HepG2 (cell line): ENCODE measurements around the gene SHF. TPM values are rescaled to one million over a fixed set of nuclear protein-coding genes. Genes with fewer than 3 reads are reported as not detected.
A peak's percentile ranks its signal among the peaks of the same experiment; 100 is the strongest.

Source experiments
- ATRX ChIP-seq: sonication (generic); formaldehyde crosslinking; IDR thresholded peaks from 2 replicates; pipeline ENCODE4 v1.4.0; 2020; ENCODE audit warnings: missing genetic modification reagents, borderline replicate concordance
- CEBPG ChIP-seq: IDR thresholded peaks from 2 replicates; pipeline ENCODE4 v1.6.1; 2016
- FIP1L1 ChIP-seq: fragments of 200-400 bp; formaldehyde crosslinking; IDR thresholded peaks from 2 replicates; pipeline ENCODE4 v1.6.1; 2018; ENCODE audit warnings: low read depth, mild to moderate bottlenecking, low read length, moderate library complexity, borderline replicate concordance; ENCODE audit not compliant: insufficient read depth
- FOXA3 ChIP-seq: IDR thresholded peaks from 2 replicates; pipeline ENCODE4 v1.6.1; 2016; ENCODE audit warnings: missing genetic modification reagents, missing compliant biosample characterization
- GATAD1 ChIP-seq: IDR thresholded peaks from 2 replicates; pipeline ENCODE4 v1.6.1; 2016; ENCODE audit warnings: missing genetic modification reagents, missing compliant biosample characterization
- ISL2 ChIP-seq: sonication (generic); formaldehyde crosslinking; IDR thresholded peaks from 2 replicates; pipeline ENCODE4 v1.5.0; 2020; ENCODE audit warnings: missing genetic modification reagents
- MYC ChIP-seq: sonication (generic); formaldehyde crosslinking; IDR thresholded peaks from 2 replicates; pipeline ENCODE4 v1.9.0; 2021; ENCODE audit warnings: missing genetic modification reagents, borderline replicate concordance
- NCOA5 ChIP-seq: sonication (generic); formaldehyde crosslinking; IDR thresholded peaks from 2 replicates; pipeline ENCODE4 v1.4.0; 2020; ENCODE audit warnings: missing genetic modification reagents
- NCOR1 ChIP-seq: fragments of 200-600 bp; sonication (generic); IDR thresholded peaks from 2 replicates; pipeline ENCODE4 v1.7.0; 2017; ENCODE audit warnings: antibody characterized with exemption, low read length, borderline replicate concordance
- RCOR2 ChIP-seq: IDR thresholded peaks from 2 replicates; pipeline ENCODE4 v1.6.1; 2016; ENCODE audit warnings: missing biosample characterization, missing genetic modification reagents
- RELA ChIP-seq: sonication (generic); formaldehyde crosslinking; IDR thresholded peaks from 2 replicates; pipeline ENCODE4 v1.4.0; 2020; ENCODE audit warnings: missing genetic modification reagents
- YEATS4 ChIP-seq: sonication (generic); formaldehyde crosslinking; IDR thresholded peaks from 2 replicates; pipeline ENCODE4 v1.4.0; 2020; ENCODE audit warnings: missing genetic modification reagents, borderline replicate concordance
- ZNF207 ChIP-seq: fragments of 450-650 bp; IDR thresholded peaks from 2 replicates; pipeline ENCODE4 v1.6.1; 2016; ENCODE audit warnings: antibody characterized with exemption, borderline replicate concordance
- ZNF331 ChIP-seq: sonication (generic); formaldehyde crosslinking; IDR thresholded peaks from 2 replicates; pipeline ENCODE4 v1.4.0; 2020; ENCODE audit warnings: missing genetic modification reagents
- ZNF44 ChIP-seq: sonication (generic); formaldehyde crosslinking; IDR thresholded peaks from 2 replicates; pipeline ENCODE4 v1.5.1; 2020; ENCODE audit warnings: mild to moderate bottlenecking, missing genetic modification reagents
- ZNF672 ChIP-seq: sonication (generic); formaldehyde crosslinking; IDR thresholded peaks from 2 replicates; pipeline ENCODE4 v1.8.1; 2022; ENCODE audit warnings: missing genetic modification reagents
- ZNF75D ChIP-seq: sonication (generic); formaldehyde crosslinking; IDR thresholded peaks from 2 replicates; pipeline ENCODE4 v1.8.1; 2023; ENCODE audit warnings: missing genetic modification reagents, mild to moderate bottlenecking, borderline replicate concordance
- polyA plus RNA-seq, 8 experiments: library from polyadenylated mRNA; depleted of rRNA in 3 of 8; stranded (reverse) in 7 of 8; unstranded in 1 of 8; fragments of >200 nt; fragmentation: Illumina TruSeq in 4 of 8; extraction: Trizol in 4 of 8; gene quantifications; 2 replicates each; pipeline versions ENCODE4 v1.2.1 to v1.2.3, GENCODE V29; 2011 to 2016; ENCODE audit warnings: low read depth in 4 of 8, missing spikeins in 1 of 8, mixed read lengths in 1 of 8; ENCODE audit not compliant: insufficient read depth in 1 of 8
- total RNA-seq, 5 experiments: library from RNA; depleted of rRNA; stranded (reverse); fragments of >200 nt; fragmentation: Illumina TruSeq; extraction: Trizol; gene quantifications; 2 replicates each; pipeline ENCODE4 v1.2.3, GENCODE V29; 2016; ENCODE audit warnings: low read depth in 1 of 5
- TF ChIP-seq, protein P1 (sequence below): sonication (generic); formaldehyde crosslinking; IDR thresholded peaks from 2 replicates; pipeline ENCODE4 v1.4.0; 2020; ENCODE audit warnings: missing genetic modification reagents, low read depth, mild to moderate bottlenecking, borderline replicate concordance
- TF ChIP-seq, protein P2 (sequence below): sonication (generic); formaldehyde crosslinking; IDR thresholded peaks from 2 replicates; pipeline ENCODE4 v1.4.0; 2020; ENCODE audit warnings: missing genetic modification reagents, borderline replicate concordance
- TF ChIP-seq, protein P3 (sequence below): sonication (generic); formaldehyde crosslinking; IDR thresholded peaks from 2 replicates; pipeline ENCODE4 v1.4.0; 2020; ENCODE audit warnings: missing genetic modification reagents
- TF ChIP-seq, protein P4 (sequence below): fragments of 450-650 bp; IDR thresholded peaks from 2 replicates; pipeline ENCODE4 v1.6.1; 2017

The SHF gene
- total and polyA plus RNA-seq, 2 of the 13 experiments (the other 11 are each of a cell fraction or from before 2014, with no cell fraction given) = 20.9 to 25.5 TPM

DNA sequence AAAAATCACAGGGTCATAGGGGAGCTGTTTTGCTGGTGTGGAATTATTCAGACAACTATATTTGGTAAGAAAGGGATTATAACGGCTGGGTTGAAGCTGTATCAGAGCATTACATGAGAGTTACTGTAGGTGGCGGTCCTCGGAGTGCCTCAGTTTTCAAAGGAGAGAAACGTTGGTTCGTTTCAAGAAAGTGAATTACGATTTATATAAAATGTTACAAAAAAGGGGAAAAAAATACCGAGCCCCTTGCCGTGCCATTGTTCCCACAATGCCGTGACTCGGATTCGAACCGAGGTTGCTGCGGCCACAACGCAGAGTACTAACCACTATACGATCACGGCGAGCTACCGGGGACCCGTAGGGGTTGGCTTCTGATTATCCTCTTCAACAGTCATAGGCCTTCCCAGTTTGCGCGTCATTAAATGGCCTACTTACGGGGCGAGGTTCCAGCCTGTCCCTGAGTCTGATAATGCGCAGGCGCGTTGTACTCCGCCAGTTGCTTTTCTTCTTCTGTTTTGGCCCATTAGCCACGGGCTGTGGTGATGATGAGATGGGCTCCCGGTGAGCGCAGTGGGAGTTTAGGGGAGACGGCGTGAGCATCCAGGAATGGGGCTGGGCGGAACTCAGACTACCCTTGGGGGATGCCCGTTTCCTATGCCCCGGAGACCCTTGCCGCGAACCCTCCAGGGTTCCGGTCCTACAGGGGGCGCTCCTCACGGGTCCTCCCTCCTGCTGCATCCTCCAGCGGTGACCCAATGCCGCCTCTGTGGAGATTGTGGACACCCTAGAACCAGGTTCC, 10.8 kb upstream of the SHF start (continued):
- TF ChIP-seq, protein P1, sequence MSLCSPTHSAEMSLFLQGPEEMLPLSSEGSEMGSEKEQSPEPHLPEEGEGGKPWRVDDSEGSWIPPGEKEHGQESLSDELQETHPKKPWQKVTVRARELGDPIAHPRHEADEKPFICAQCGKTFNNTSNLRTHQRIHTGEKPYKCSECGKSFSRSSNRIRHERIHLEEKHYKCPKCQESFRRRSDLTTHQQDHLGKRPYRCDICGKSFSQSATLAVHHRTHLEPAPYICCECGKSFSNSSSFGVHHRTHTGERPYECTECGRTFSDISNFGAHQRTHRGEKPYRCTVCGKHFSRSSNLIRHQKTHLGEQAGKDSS = peak; percentile 57; the same call in 1 of the 2 replicates
- no peak for TF ChIP-seq ZNF672 (CRISPR knock-in tag)
- TF ChIP-seq MYC = no peak
- TF ChIP-seq, protein P2, sequence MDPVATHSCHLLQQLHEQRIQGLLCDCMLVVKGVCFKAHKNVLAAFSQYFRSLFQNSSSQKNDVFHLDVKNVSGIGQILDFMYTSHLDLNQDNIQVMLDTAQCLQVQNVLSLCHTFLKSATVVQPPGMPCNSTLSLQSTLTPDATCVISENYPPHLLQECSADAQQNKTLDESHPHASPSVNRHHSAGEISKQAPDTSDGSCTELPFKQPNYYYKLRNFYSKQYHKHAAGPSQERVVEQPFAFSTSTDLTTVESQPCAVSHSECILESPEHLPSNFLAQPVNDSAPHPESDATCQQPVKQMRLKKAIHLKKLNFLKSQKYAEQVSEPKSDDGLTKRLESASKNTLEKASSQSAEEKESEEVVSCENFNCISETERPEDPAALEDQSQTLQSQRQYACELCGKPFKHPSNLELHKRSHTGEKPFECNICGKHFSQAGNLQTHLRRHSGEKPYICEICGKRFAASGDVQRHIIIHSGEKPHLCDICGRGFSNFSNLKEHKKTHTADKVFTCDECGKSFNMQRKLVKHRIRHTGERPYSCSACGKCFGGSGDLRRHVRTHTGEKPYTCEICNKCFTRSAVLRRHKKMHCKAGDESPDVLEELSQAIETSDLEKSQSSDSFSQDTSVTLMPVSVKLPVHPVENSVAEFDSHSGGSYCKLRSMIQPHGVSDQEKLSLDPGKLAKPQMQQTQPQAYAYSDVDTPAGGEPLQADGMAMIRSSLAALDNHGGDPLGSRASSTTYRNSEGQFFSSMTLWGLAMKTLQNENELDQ (CRISPR knock-in tag) = no peak
- no peak for TF ChIP-seq ZNF207
- TF ChIP-seq, protein P3, sequence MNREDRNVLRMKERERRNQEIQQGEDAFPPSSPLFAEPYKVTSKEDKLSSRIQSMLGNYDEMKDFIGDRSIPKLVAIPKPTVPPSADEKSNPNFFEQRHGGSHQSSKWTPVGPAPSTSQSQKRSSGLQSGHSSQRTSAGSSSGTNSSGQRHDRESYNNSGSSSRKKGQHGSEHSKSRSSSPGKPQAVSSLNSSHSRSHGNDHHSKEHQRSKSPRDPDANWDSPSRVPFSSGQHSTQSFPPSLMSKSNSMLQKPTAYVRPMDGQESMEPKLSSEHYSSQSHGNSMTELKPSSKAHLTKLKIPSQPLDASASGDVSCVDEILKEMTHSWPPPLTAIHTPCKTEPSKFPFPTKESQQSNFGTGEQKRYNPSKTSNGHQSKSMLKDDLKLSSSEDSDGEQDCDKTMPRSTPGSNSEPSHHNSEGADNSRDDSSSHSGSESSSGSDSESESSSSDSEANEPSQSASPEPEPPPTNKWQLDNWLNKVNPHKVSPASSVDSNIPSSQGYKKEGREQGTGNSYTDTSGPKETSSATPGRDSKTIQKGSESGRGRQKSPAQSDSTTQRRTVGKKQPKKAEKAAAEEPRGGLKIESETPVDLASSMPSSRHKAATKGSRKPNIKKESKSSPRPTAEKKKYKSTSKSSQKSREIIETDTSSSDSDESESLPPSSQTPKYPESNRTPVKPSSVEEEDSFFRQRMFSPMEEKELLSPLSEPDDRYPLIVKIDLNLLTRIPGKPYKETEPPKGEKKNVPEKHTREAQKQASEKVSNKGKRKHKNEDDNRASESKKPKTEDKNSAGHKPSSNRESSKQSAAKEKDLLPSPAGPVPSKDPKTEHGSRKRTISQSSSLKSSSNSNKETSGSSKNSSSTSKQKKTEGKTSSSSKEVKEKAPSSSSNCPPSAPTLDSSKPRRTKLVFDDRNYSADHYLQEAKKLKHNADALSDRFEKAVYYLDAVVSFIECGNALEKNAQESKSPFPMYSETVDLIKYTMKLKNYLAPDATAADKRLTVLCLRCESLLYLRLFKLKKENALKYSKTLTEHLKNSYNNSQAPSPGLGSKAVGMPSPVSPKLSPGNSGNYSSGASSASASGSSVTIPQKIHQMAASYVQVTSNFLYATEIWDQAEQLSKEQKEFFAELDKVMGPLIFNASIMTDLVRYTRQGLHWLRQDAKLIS = no peak
- TF ChIP-seq, protein P4, sequence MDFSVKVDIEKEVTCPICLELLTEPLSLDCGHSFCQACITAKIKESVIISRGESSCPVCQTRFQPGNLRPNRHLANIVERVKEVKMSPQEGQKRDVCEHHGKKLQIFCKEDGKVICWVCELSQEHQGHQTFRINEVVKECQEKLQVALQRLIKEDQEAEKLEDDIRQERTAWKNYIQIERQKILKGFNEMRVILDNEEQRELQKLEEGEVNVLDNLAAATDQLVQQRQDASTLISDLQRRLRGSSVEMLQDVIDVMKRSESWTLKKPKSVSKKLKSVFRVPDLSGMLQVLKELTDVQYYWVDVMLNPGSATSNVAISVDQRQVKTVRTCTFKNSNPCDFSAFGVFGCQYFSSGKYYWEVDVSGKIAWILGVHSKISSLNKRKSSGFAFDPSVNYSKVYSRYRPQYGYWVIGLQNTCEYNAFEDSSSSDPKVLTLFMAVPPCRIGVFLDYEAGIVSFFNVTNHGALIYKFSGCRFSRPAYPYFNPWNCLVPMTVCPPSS = no peak
- TF ChIP-seq ZNF44 (CRISPR knock-in tag) = peak; percentile 63; the same call in 1 of the 2 replicates
- no peak for TF ChIP-seq NCOA5 (CRISPR knock-in tag)
- TF ChIP-seq RELA = no peak
- peak; percentile 24; the same call in 1 of the 2 replicates for TF ChIP-seq CEBPG (CRISPR knock-in tag)
- no peak for TF ChIP-seq ZNF75D (CRISPR knock-in tag)
- no peak; the same call in 1 of the 2 replicates for TF ChIP-seq GATAD1 (CRISPR knock-in tag)
- TF ChIP-seq RCOR2 (CRISPR knock-in tag) = 0 out of 2 replicates have a peak, but pooled peaks have one; percentile 14
- peak; percentile 38; the same call in 1 of the 2 replicates for TF ChIP-seq YEATS4 (CRISPR knock-in tag)
- peak; percentile 65; the same call in 1 of the 2 replicates for TF ChIP-seq ZNF331 (CRISPR knock-in tag)
- peak; percentile 55; the same call in 1 of the 2 replicates for TF ChIP-seq ISL2 (CRISPR knock-in tag)
- no peak for TF ChIP-seq ATRX (CRISPR knock-in tag)
- TF ChIP-seq FIP1L1 = no peak
- peak; percentile 47; the same call in 1 of the 2 replicates for TF ChIP-seq FOXA3 (CRISPR knock-in tag)
- peak; percentile 32; the same call in 1 of the 2 replicates for TF ChIP-seq NCOR1
